Measurements from ENCODE around the gene NCAPD2.
"Not testable (repeated sequence)": the region's sequence is repeated elsewhere in the genome, so short reads cannot be mapped to it uniquely, and the experiment has no call there.

The NCAPD2 gene

GRCh38 chr12:6489449-6489848 is 4.5 kb upstream of the NCAPD2 start:
- DNase-seq (ENCODE audit: insufficient read length, low spot score) (no peak), FAIRE-seq (no peak)

GRCh38 chr12:6490673-6491072 is 3.2 kb upstream of the NCAPD2 start:
- not testable (repeated sequence) for FAIRE-seq; DNase-seq (ENCODE audit: insufficient read length, low spot score)

- FAIRE-seq (peak; percentile 92), DNase-seq (ENCODE audit: insufficient read length, low spot score) (peak; percentile 73)
Observed at GRCh38 chr12:6492838-6493496, 935 bp upstream of the NCAPD2 start, which contains the start of gene MRPL51. MRPL51 (minus strand) TSS chr12:6493262; CDS start chr12:6493136, 126 bp downstream.

- FAIRE-seq: no peak
- no peak for DNase-seq (ENCODE audit: insufficient read length, low spot score)
Observed at GRCh38 chr12:6494258-6494743, 399 bp downstream of the NCAPD2 start.

GRCh38 chr12:6494968-6495367 is 1.1 kb downstream of the NCAPD2 start:
- DNase-seq (ENCODE audit: insufficient read length, low spot score) (no peak), FAIRE-seq (peak; percentile 33)

- FAIRE-seq; DNase-seq (ENCODE audit: insufficient read length, low spot score): not testable (repeated sequence)
Observed at GRCh38 chr12:6497291-6497690, 3.4 kb downstream of the NCAPD2 start.

GRCh38 chr12:6500466-6500865 is 6.6 kb downstream of the NCAPD2 start:
- DNase-seq (ENCODE audit: insufficient read length, low spot score) (no peak), FAIRE-seq (no peak)

- FAIRE-seq (no peak), DNase-seq (ENCODE audit: insufficient read length, low spot score) (no peak)
Observed at GRCh38 chr12:6507102-6507998, 13.4 kb downstream of the NCAPD2 start.

GRCh38 chr12:6508087-6508486 is 14.2 kb downstream of the NCAPD2 start:
- FAIRE-seq (no peak), DNase-seq (ENCODE audit: insufficient read length, low spot score) (no peak)

GRCh38 chr12:6520186-6520585 is 26.3 kb downstream of the NCAPD2 start:
- no peak for DNase-seq (ENCODE audit: insufficient read length, low spot score)

GRCh38 chr12:6522193-6522592 is 28.3 kb downstream of the NCAPD2 start:
- FAIRE-seq (no peak), DNase-seq (ENCODE audit: insufficient read length, low spot score) (no peak)

More at GRCh38 chr12:6520186-6520585, 26.3 kb downstream of the NCAPD2 start:
- no peak for FAIRE-seq

- DNase-seq (ENCODE audit: insufficient read length, low spot score) (no peak), FAIRE-seq (no peak)
Observed at GRCh38 chr12:6523708-6524107, 29.8 kb downstream of the NCAPD2 start.

- no peak for FAIRE-seq
Observed at GRCh38 chr12:6524648-6525047, 30.7 kb downstream of the NCAPD2 start.

GRCh38 chr12:6526201-6526600 is 32.3 kb downstream of the NCAPD2 start:
- FAIRE-seq: no peak
- no peak for DNase-seq (ENCODE audit: insufficient read length, low spot score)

More at GRCh38 chr12:6524648-6525047, 30.7 kb downstream of the NCAPD2 start:
- no peak for DNase-seq (ENCODE audit: insufficient read length, low spot score)

GRCh38 chr12:6526766-6527525 is 33.0 kb downstream of the NCAPD2 start:
- no peak for FAIRE-seq
- DNase-seq (ENCODE audit: insufficient read length, low spot score): no peak

GRCh38 chr12:6527711-6528110 is 33.8 kb downstream of the NCAPD2 start:
- DNase-seq (ENCODE audit: insufficient read length, low spot score) (no peak), FAIRE-seq (no peak)

- DNase-seq (ENCODE audit: insufficient read length, low spot score): no peak
- FAIRE-seq: no peak
Observed at GRCh38 chr12:6528539-6529235, 34.8 kb downstream of the NCAPD2 start.

- DNase-seq (ENCODE audit: insufficient read length, low spot score) (no peak), FAIRE-seq (no peak)
Observed at GRCh38 chr12:6529291-6529737, 35.4 kb downstream of the NCAPD2 start.

- FAIRE-seq (no peak), DNase-seq (ENCODE audit: insufficient read length, low spot score) (no peak)
Observed at GRCh38 chr12:6530576-6531260, 36.8 kb downstream of the NCAPD2 start.
